HepG2 (cell line): Measurements from ENCODE around the gene CCNA2. TPM values are rescaled to one million over a fixed set of nuclear protein-coding genes. Genes with fewer than 3 reads are reported as not detected.

Experiments used
- HMG20A ChIP-seq: IDR thresholded peaks from 2 replicates; pipeline ENCODE4 v1.6.1; 2016; ENCODE audit warnings: borderline replicate concordance
- HOXD1 ChIP-seq: sonication (generic); formaldehyde crosslinking; IDR thresholded peaks from 2 replicates; pipeline ENCODE4 v1.5.0; 2020; ENCODE audit warnings: missing genetic modification reagents
- KAT8 ChIP-seq: IDR thresholded peaks from 2 replicates; pipeline ENCODE4 v1.6.1; 2016; ENCODE audit warnings: missing genetic modification reagents, missing compliant biosample characterization
- KMT2B ChIP-seq: IDR thresholded peaks from 2 replicates; pipeline ENCODE4 v1.6.1; 2016; ENCODE audit warnings: missing genetic modification reagents, missing compliant biosample characterization
- LCORL ChIP-seq, 2 experiments: fragments of 450-650 bp in 1 of 2; sonication (generic) in 1 of 2; formaldehyde crosslinking in 1 of 2; IDR thresholded peaks; 2 replicates each; pipeline versions ENCODE4 v1.5.0 to v1.6.1; 2017 to 2020; ENCODE audit warnings: antibody characterized with exemption in 1 of 2, missing genetic modification reagents in 1 of 2
- NBN ChIP-seq: fragments of 450-650 bp; conservative IDR thresholded peaks from 2 replicates; pipeline ENCODE4 v1.6.1; 2017
- NFRKB ChIP-seq: fragments of 450-650 bp; IDR thresholded peaks from 2 replicates; pipeline ENCODE4 v1.6.1; 2017
- PPARG ChIP-seq: conservative IDR thresholded peaks from 2 replicates; pipeline ENCODE4 v1.6.1; 2016; ENCODE audit warnings: missing biosample characterization, missing genetic modification reagents
- REL ChIP-seq: sonication (generic); formaldehyde crosslinking; conservative IDR thresholded peaks from 2 replicates; pipeline ENCODE4 v1.8.0; 2022; ENCODE audit warnings: mild to moderate bottlenecking, missing genetic modification reagents, moderate library complexity
- RXRB ChIP-seq: IDR thresholded peaks from 2 replicates; pipeline ENCODE4 v1.6.1; 2016; ENCODE audit warnings: borderline replicate concordance, missing genetic modification reagents, missing compliant biosample characterization
- SRY ChIP-seq: sonication (generic); formaldehyde crosslinking; IDR thresholded peaks from 2 replicates; pipeline ENCODE4 v1.8.0; 2022; ENCODE audit warnings: mild to moderate bottlenecking, missing genetic modification reagents
- STAG1 ChIP-seq: sonication (generic); formaldehyde crosslinking; IDR thresholded peaks from 2 replicates; pipeline ENCODE4 v1.4.0; 2020; ENCODE audit warnings: missing genetic modification reagents
- TERF1 ChIP-seq: sonication (generic); formaldehyde crosslinking; IDR thresholded peaks from 2 replicates; pipeline ENCODE4 v1.8.0; 2022; ENCODE audit warnings: mild to moderate bottlenecking, missing genetic modification reagents, moderate library complexity
- ZFP90 ChIP-seq: sonication (generic); formaldehyde crosslinking; IDR thresholded peaks from 2 replicates; pipeline ENCODE4 v1.8.0; 2022; ENCODE audit warnings: missing genetic modification reagents, mild to moderate bottlenecking, inconsistent platforms, borderline replicate concordance
- ZNF225 ChIP-seq: sonication (generic); formaldehyde crosslinking; IDR thresholded peaks from 2 replicates; pipeline ENCODE4 v1.4.0; 2020; ENCODE audit warnings: mild to moderate bottlenecking, missing genetic modification reagents
- ZNF766 ChIP-seq: sonication (generic); formaldehyde crosslinking; IDR thresholded peaks from 2 replicates; pipeline ENCODE4 v1.5.0; 2020; ENCODE audit warnings: missing genetic modification reagents, borderline replicate concordance
- polyA plus RNA-seq, 8 experiments: library from polyadenylated mRNA; depleted of rRNA in 3 of 8; stranded (reverse) in 7 of 8; unstranded in 1 of 8; fragments of >200 nt; fragmentation: Illumina TruSeq in 4 of 8; extraction: Trizol in 4 of 8; gene quantifications; 2 replicates each; pipeline versions ENCODE4 v1.2.1 to v1.2.3, GENCODE V29; 2011 to 2016; ENCODE audit warnings: low read depth in 4 of 8, missing spikeins in 1 of 8, mixed read lengths in 1 of 8; ENCODE audit not compliant: insufficient read depth in 1 of 8
- total RNA-seq, 5 experiments: library from RNA; depleted of rRNA; stranded (reverse); fragments of >200 nt; fragmentation: Illumina TruSeq; extraction: Trizol; gene quantifications; 2 replicates each; pipeline ENCODE4 v1.2.3, GENCODE V29; 2016; ENCODE audit warnings: low read depth in 1 of 5
- TF ChIP-seq, protein P1 (sequence below), 2 experiments: fragments of 450-650 bp in 1 of 2; sonication (generic) in 1 of 2; formaldehyde crosslinking in 1 of 2; IDR thresholded peaks; 2 replicates each; pipeline versions ENCODE4 v1.6.1 to v1.8.0; 2016 to 2022; ENCODE audit warnings: antibody characterized with exemption in 1 of 2, mild to moderate bottlenecking in 1 of 2, missing genetic modification reagents in 1 of 2
- TF ChIP-seq, protein P2 (sequence below): sonication (generic); formaldehyde crosslinking; IDR thresholded peaks from 2 replicates; pipeline ENCODE4 v1.4.0; 2020; ENCODE audit warnings: missing genetic modification reagents

The CCNA2 gene
- total and polyA plus RNA-seq, 2 of the 13 experiments (the other 11 are each of a cell fraction or from before 2014, with no cell fraction given), result 31.3 to 105 TPM

DNA sequence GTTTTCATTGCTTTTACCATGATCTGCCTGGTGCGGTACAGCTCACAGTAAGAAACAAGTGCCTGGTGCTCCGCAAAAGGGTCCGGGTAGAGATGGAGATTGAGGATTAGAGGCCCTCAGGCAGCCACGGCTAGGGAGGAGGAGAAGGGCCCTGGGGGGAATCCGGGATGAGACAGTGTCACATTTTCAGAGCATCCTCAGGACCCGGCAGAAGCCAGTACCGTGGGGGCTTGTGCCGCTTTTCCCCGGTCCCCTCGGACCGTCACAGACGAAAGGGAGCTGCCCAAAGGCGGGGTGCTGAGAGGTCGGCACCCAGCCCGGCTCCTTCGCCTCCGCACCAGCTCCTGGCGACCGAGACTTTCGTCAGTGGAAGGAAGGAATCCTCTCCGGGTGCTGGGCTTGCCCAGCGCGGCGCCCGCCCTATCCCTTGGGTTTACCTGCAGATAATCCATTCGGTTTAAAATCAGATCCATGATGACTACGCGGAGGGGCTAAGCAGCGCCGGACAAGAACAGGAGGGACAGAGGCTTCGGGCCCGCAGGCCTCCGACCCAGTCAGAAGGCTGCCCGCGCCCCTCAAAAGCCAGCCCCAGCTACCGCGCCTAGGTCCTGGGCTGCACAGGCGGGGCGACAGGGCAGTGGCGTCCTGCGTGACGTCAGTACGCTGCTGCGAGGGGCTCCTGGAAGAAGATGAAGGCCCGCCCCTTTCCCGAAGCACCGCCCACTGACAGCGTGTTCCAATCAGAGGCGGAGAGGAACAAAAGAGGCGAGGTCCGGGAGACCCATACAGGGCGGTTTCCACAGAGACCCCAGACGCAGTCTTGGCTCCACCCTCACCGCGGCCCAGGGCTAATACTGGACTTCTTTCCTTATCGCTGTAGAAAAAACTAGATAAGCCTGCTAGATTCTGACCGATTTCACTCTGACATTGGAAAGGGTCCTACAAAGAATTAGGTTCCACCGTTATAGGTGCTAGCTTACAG, 46.4 kb upstream of the CCNA2 start, which contains the start of gene BBS7 (continued):
- TF ChIP-seq, protein P1, sequence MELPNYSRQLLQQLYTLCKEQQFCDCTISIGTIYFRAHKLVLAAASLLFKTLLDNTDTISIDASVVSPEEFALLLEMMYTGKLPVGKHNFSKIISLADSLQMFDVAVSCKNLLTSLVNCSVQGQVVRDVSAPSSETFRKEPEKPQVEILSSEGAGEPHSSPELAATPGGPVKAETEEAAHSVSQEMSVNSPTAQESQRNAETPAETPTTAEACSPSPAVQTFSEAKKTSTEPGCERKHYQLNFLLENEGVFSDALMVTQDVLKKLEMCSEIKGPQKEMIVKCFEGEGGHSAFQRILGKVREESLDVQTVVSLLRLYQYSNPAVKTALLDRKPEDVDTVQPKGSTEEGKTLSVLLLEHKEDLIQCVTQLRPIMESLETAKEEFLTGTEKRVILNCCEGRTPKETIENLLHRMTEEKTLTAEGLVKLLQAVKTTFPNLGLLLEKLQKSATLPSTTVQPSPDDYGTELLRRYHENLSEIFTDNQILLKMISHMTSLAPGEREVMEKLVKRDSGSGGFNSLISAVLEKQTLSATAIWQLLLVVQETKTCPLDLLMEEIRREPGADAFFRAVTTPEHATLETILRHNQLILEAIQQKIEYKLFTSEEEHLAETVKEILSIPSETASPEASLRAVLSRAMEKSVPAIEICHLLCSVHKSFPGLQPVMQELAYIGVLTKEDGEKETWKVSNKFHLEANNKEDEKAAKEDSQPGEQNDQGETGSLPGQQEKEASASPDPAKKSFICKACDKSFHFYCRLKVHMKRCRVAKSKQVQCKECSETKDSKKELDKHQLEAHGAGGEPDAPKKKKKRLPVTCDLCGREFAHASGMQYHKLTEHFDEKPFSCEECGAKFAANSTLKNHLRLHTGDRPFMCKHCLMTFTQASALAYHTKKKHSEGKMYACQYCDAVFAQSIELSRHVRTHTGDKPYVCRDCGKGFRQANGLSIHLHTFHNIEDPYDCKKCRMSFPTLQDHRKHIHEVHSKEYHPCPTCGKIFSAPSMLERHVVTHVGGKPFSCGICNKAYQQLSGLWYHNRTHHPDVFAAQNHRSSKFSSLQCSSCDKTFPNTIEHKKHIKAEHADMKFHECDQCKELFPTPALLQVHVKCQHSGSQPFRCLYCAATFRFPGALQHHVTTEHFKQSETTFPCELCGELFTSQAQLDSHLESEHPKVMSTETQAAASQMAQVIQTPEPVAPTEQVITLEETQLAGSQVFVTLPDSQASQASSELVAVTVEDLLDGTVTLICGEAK (IDR thresholded peaks at IDR 0.05), result no peak
- TF ChIP-seq, protein P1 (CRISPR knock-in tag; IDR thresholded peaks at IDR 0.05), result no peak; the same call in 1 of the 2 replicates
- TF ChIP-seq HMG20A (CRISPR knock-in tag), result no peak
- peak; percentile 66; the same call in 1 of the 2 replicates for TF ChIP-seq KMT2B (CRISPR knock-in tag)
- TF ChIP-seq RXRB (CRISPR knock-in tag), result peak; percentile 41; the same call in 1 of the 2 replicates
- no peak for TF ChIP-seq REL (CRISPR knock-in tag)
- TF ChIP-seq STAG1, result no peak
- no peak for TF ChIP-seq TERF1 (CRISPR knock-in tag)
- TF ChIP-seq NFRKB, result no peak
- no peak for TF ChIP-seq HOXD1 (CRISPR knock-in tag)
- TF ChIP-seq LCORL (IDR thresholded peaks at IDR 0.05), result no peak
- TF ChIP-seq LCORL (CRISPR knock-in tag; IDR thresholded peaks at IDR 0.05), result peak; percentile 60; the same call in 1 of the 2 replicates
- TF ChIP-seq NBN, result no peak
- no peak for TF ChIP-seq ZFP90
- no peak for TF ChIP-seq PPARG
- no peak for TF ChIP-seq ZNF766 (CRISPR knock-in tag)
- no peak for TF ChIP-seq ZNF225
- TF ChIP-seq, protein P2, sequence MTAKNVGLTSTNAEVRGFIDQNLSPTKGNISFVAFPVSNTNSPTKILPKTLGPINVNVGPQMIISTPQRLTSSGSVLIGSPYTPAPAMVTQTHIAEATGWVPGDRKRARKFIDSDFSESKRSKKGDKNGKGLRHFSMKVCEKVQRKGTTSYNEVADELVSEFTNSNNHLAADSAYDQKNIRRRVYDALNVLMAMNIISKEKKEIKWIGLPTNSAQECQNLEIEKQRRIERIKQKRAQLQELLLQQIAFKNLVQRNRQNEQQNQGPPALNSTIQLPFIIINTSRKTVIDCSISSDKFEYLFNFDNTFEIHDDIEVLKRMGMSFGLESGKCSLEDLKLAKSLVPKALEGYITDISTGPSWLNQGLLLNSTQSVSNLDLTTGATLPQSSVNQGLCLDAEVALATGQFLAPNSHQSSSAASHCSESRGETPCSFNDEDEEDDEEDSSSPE (CRISPR knock-in tag), result peak; percentile 55
- TF ChIP-seq SRY (CRISPR knock-in tag), result no peak
- peak; percentile 86 for TF ChIP-seq KAT8 (CRISPR knock-in tag)
